Smooth muscle cell (in vitro differentiated cells): ENCODE measurements around the gene OSBPL1A. TPM values are rescaled to one million over a fixed set of nuclear protein-coding genes. Genes with fewer than 3 reads are reported as not detected.

Experiments used
- DNase-seq: peaks from one replicate; lab custom pipeline; 2025; ENCODE audit not compliant: unreplicated experiment; lab: John Stamatoyannopoulos, UW
- H2AFZ ChIP-seq: fragments of 200-600 bp; sonication (generic); 2 replicates; pipeline ENCODE4 v1.6.0; 2016; ENCODE audit warnings: antibody characterized with exemption, low read depth, mild to moderate bottlenecking
- H3F3A ChIP-seq: fragments of 200-600 bp; sonication (generic); 2 replicates; pipeline ENCODE4 v1.6.0; 2017; ENCODE audit warnings: antibody characterized with exemption, low read depth
- H3K27ac ChIP-seq: fragments of 200-600 bp; sonication (generic); 2 replicates; pipeline ENCODE4 v1.5.1; 2016; ENCODE audit warnings: low read depth, mild to moderate bottlenecking
- H3K27me3 ChIP-seq: fragments of 200-600 bp; sonication (generic); 2 replicates; pipeline ENCODE4 v1.6.1; 2016; ENCODE audit warnings: low read depth, mild to moderate bottlenecking
- H3K36me3 ChIP-seq: fragments of 200-600 bp; sonication (generic); 2 replicates; pipeline ENCODE4 v1.5.1; 2016; ENCODE audit warnings: low read depth
- H3K4me1 ChIP-seq: fragments of 200-600 bp; sonication (generic); 2 replicates; pipeline ENCODE4 v1.5.1; 2016; ENCODE audit warnings: low read depth
- H3K4me2 ChIP-seq: fragments of 200-600 bp; sonication (generic); 2 replicates; pipeline ENCODE4 v1.6.0; 2016; ENCODE audit warnings: mild to moderate bottlenecking
- H3K4me3 ChIP-seq: fragments of 200-600 bp; sonication (generic); 2 replicates; pipeline ENCODE4 v1.5.1; 2016; ENCODE audit warnings: mild to moderate bottlenecking
- H3K79me2 ChIP-seq: fragments of 200-600 bp; sonication (generic); 2 replicates; pipeline ENCODE4 v1.6.0; 2016; ENCODE audit warnings: low read depth, mild to moderate bottlenecking
- H3K9ac ChIP-seq: fragments of 200-600 bp; sonication (generic); 2 replicates; pipeline ENCODE4 v1.6.0; 2016; ENCODE audit warnings: low read depth
- H3K9me3 ChIP-seq: fragments of 200-600 bp; sonication (generic); replicated peaks from 2 replicates; pipeline ENCODE4 v1.5.1; 2016; ENCODE audit warnings: low read depth
- H4K20me1 ChIP-seq: fragments of 200-600 bp; sonication (generic); 2 replicates; pipeline ENCODE4 v1.6.0; 2016; ENCODE audit warnings: low read depth
- CTCF ChIP-seq: fragments of 200-600 bp; sonication (generic); IDR thresholded peaks from 2 replicates; pipeline ENCODE4 v1.5.1; 2017; ENCODE audit warnings: borderline replicate concordance, mild to moderate bottlenecking, antibody characterized with exemption; ENCODE audit not compliant: insufficient read depth, poor library complexity, severe bottlenecking
- WGBS: methylation state at CpG from one replicate; pipeline ENCODE4 v1.1.7; 2016; ENCODE audit warnings: low lambda C conversion rate; 5-methylcytosine and 5-hydroxymethylcytosine counted together
- polyA plus RNA-seq: library from polyadenylated mRNA; unstranded; fragments of >200 nt; fragmentation: Nextera tagmentation; extraction: Ambion mirVana; gene quantifications from 2 replicates; pipeline ENCODE4 v1.2.1, GENCODE V29; 2016
- total RNA-seq: library from RNA; depleted of rRNA; stranded (reverse); fragments of >200 nt; gene quantifications from 2 replicates; pipeline ENCODE4 v1.2.3, GENCODE V29; 2014

Gene OSBPL1A
- total and polyA plus RNA-seq, 2 experiments from 2014 or later, result 15.3 to 23.4 TPM

GRCh38 chr18:24270937-24271380 is 126.7 kb downstream of the OSBPL1A start:
- no peaks in the 10 kb centered on the region for H3K79me2 ChIP-seq
- no peaks in the 10 kb centered on the region for H4K20me1 ChIP-seq
- H3K4me1 ChIP-seq, result peaks cover 17% of the 10 kb centered on the region
- no peaks in the 10 kb centered on the region for H3K36me3 ChIP-seq
- peak overlapping the region; percentile 99 for H3K4me2 ChIP-seq
- TF ChIP-seq CTCF, result no peak
- H2AFZ ChIP-seq, result peak overlapping the region; percentile 91
- DNase-seq, result no peak
- no peaks in the 10 kb centered on the region for H3F3A ChIP-seq
- H3K9me3 ChIP-seq, result no peaks in the 10 kb centered on the region
- H3K27me3 ChIP-seq, result no peaks in the 10 kb centered on the region
- H3K27ac ChIP-seq, result no peak overlapping the region
- H3K4me3 ChIP-seq, result peak overlapping the region; percentile 83
- WGBS, result 6% methylated on average over 9 of the region's 9 CpGs
- H3K9ac ChIP-seq, result peak overlapping the region; percentile 32

- Histone ChIP-seq H3K4me2 (peak overlapping the region; percentile 99), H3K9me3 (no peaks in the 10 kb centered on the region), H3K4me1 (peaks cover 19% of the 10 kb centered on the region), H3K27me3 (no peaks in the 10 kb centered on the region), H3F3A (no peaks in the 10 kb centered on the region), H3K4me3 (peak overlapping the region; percentile 83), H3K27ac (no peak overlapping the region), H2AFZ (no peak overlapping the region), H3K36me3 (no peaks in the 10 kb centered on the region), H4K20me1 (no peaks in the 10 kb centered on the region), H3K79me2 (no peaks in the 10 kb centered on the region), H3K9ac (peak overlapping the region; percentile 32)
- 37% methylated on average over 4 of the region's 4 CpGs for WGBS
- no peak for DNase-seq
- TF ChIP-seq CTCF, result no peak
Measured at GRCh38 chr18:24270358-24270936, 127.2 kb downstream of the OSBPL1A start.

DNA sequence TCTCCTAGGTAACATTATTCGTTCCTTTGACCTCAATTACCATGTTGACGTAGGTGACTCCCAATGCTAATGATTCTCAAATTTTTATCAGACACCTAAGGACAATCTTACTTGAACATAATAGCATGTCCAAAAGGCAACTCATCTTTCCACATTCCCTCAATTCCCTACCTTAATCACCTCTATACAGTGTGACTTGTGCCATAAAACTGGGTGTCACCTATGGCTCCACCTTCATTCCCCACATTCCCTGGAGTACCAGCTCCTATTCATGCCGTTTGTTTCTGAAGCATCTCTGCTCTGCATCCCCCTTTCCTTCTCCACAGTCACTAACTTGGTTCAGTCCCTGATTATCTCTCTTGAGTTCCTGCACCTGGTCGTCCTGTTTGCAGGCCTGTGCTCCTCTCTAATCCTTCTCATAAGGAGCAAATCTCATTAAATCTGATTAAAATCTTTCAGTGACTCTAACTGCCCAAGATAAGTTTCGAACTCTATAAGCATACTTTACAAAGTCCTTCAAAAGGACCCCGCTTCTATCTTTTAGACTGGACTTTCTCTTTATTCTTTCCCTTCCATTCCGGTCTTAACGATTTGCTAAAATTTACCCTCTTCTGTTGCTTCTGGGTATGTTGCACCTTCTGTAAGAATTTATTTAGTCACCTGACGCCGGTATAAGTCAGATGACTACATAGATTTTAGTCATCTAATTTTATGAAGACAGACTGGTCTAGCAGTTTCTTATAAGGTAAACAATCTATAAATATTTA is 128.7 kb downstream of the OSBPL1A start:
- Histone ChIP-seq H2AFZ (no peak overlapping the region), H3K36me3 (no peaks in the 10 kb centered on the region), H3K27ac (no peak overlapping the region), H3K4me3 (no peak overlapping the region), H4K20me1 (no peaks in the 10 kb centered on the region), H3K4me1 (peaks cover 19% of the 10 kb centered on the region), H3K9ac (no peak overlapping the region), H3F3A (no peaks in the 10 kb centered on the region), H3K9me3 (no peaks in the 10 kb centered on the region), H3K27me3 (no peaks in the 10 kb centered on the region), H3K4me2 (no peak overlapping the region), H3K79me2 (no peaks in the 10 kb centered on the region)
- TF ChIP-seq CTCF, result no peak
- WGBS, result 83% methylated on average over 10 of the region's 10 CpGs
- no peak for DNase-seq
